IMR-90 (cell line): ENCODE results near the gene PKN3.

Source experiments
- CEBPB ChIP-seq: IDR thresholded peaks from 2 replicates; pipeline ENCODE4 v1.6.1; 2012; ENCODE audit warnings: low read depth, low read length, improper control_type of control experiment
- CTCF ChIP-seq: conservative IDR thresholded peaks from 2 replicates; pipeline ENCODE4 v1.5.1; 2012; ENCODE audit warnings: mild to moderate bottlenecking, low read depth, low read length, improper control_type of control experiment
- FOS ChIP-seq: fragments of 150-350 bp; IDR thresholded peaks from 2 replicates; pipeline ENCODE4 v1.6.1; 2016; ENCODE audit warnings: low read depth, low read length
- MAZ ChIP-seq: IDR thresholded peaks from 2 replicates; pipeline ENCODE4 v1.6.1; 2012; ENCODE audit warnings: low read depth, mild to moderate bottlenecking, low read length, improper control_type of control experiment, moderate library complexity, borderline replicate concordance
- MXI1 ChIP-seq: IDR thresholded peaks from 2 replicates; pipeline ENCODE4 v1.6.1; 2012; ENCODE audit warnings: low read depth, mild to moderate bottlenecking, low read length, moderate library complexity, borderline replicate concordance
- NFE2L2 ChIP-seq: fragments of 150-350 bp; IDR thresholded peaks from 2 replicates; pipeline ENCODE4 v1.6.1; 2016; ENCODE audit warnings: low read depth, mild to moderate bottlenecking, low read length
- POLR2A ChIP-seq: IDR thresholded peaks from 2 replicates; pipeline ENCODE4 v1.6.1; 2012; ENCODE audit warnings: mild to moderate bottlenecking, low read depth, low read length
- RCOR1 ChIP-seq: IDR thresholded peaks from 2 replicates; pipeline ENCODE4 v1.6.1; 2012; ENCODE audit warnings: mild to moderate bottlenecking, low read length, improper control_type of control experiment; ENCODE audit not compliant: insufficient replicate concordance
- SMC3 ChIP-seq: fragments of 150-350 bp; IDR thresholded peaks from 2 replicates; pipeline ENCODE4 v1.6.1; 2016; ENCODE audit warnings: low read depth, mild to moderate bottlenecking, antibody characterized with exemption, low read length, moderate library complexity
- USF2 ChIP-seq: fragments of 150-350 bp; IDR thresholded peaks from 2 replicates; pipeline ENCODE4 v1.6.1; 2017; ENCODE audit warnings: mild to moderate bottlenecking, antibody characterized with exemption, low read length, low read depth

GRCh38 chr9:128657344-128657704, 45.0 kb upstream of the PKN3 start:
- TF ChIP-seq CTCF (no peak), POLR2A (no peak), CEBPB (no peak), MAZ (no peak), USF2 (no peak), NFE2L2 (no peak), SMC3 (no peak), MXI1 (no peak), RCOR1 (no peak), FOS (no peak)
